Body of pancreas (tissue), 4 donors: Measurements from ENCODE around the gene CDKAL1. TPM values are rescaled to one million over a fixed set of nuclear protein-coding genes. Genes with fewer than 3 reads are reported as not detected.
"Not testable (repeated sequence)": the region's sequence is repeated elsewhere in the genome, so short reads cannot be mapped to it uniquely, and the experiment has no call there.

Experiments
- ATAC-seq: fragments of 150-250 bp; one replicate; pipeline ENCODE4 v1.9.1; 2016
- DNase-seq, 4 donors: peaks; one replicate each; pipeline ENCODE4 v3.0.0-alpha.2; 2019
- H3K27ac ChIP-seq, 4 donors: fragments of 200-600 bp; sonication (generic); 1 replicate in 3 of 4; 2 replicates in 1 of 4; pipeline versions ENCODE4 v1.5.1 to v1.6.1; 2016 to 2019; ENCODE audit warnings: mild to moderate bottlenecking in 1 of 4, mixed read lengths in 1 of 4, moderate library complexity in 1 of 4
- H3K27me3 ChIP-seq, 2 donors: fragments of 200-600 bp; sonication (generic); one replicate each; pipeline ENCODE4 v1.6.0; 2016; ENCODE audit warnings: mild to moderate bottlenecking in 1 of 2
- H3K36me3 ChIP-seq, 2 donors: fragments of 200-600 bp; sonication (generic); replicated peaks in 1 of 2; 2 replicates each; pipeline ENCODE4 v1.5.1; 2016; ENCODE audit warnings: low read depth in 2 of 2; ENCODE audit not compliant: insufficient read depth in 1 of 2
- H3K4me1 ChIP-seq: fragments of 200-600 bp; sonication (generic); one replicate; pipeline ENCODE4 v1.6.0; 2016
- H3K4me3 ChIP-seq, 2 donors: fragments of 200-600 bp; sonication (generic); 1 replicate in 1 of 2; 2 replicates in 1 of 2; pipeline ENCODE4 v1.5.1; 2016 to 2019
- H3K9me3 ChIP-seq, 3 donors: fragments of 200-600 bp; sonication (generic); 1 replicate in 2 of 3; 2 replicates in 1 of 3; pipeline ENCODE4 v1.5.1; 2016
- CTCF ChIP-seq, 7 experiments: fragments of 450-650 bp in 4 of 7; fragments of 200-600 bp in 3 of 7; sonication (generic) in 3 of 7; IDR thresholded peaks; one replicate each; pipeline ENCODE4 v1.5.1; 2016 to 2019; ENCODE audit warnings: antibody characterized with exemption in 7 of 7
- POLR2A ChIP-seq, 3 donors: fragments of 450-650 bp; IDR thresholded peaks; one replicate each; pipeline ENCODE4 v1.6.1; 2016; ENCODE audit warnings: antibody characterized with exemption in 3 of 3, mild to moderate bottlenecking in 2 of 3
- WGBS, 2 donors: methylation state at CpG; one replicate each; pipeline ENCODE4 v1.1.5; 2017; 5-methylcytosine and 5-hydroxymethylcytosine counted together
- intact Hi-C: fragments of 100-400 bp; cut with DNase I; formaldehyde crosslinking; loops from one replicate; pipeline ENCODE4 v1.15.1; 2023
- total RNA-seq, 2 donors: library from RNA; depleted of rRNA; stranded (reverse); fragments of >200 nt; gene quantifications; one replicate each; pipeline ENCODE4 v1.1.0, GENCODE V29; 2016

The CDKAL1 gene
- total RNA-seq, 2 donors from 2014 or later, result 16.3 to 18.1 TPM

GRCh38 chr6:20642441-20642840 is 108.2 kb downstream of the CDKAL1 start:
- H3K27me3 ChIP-seq, result no peaks in the 10 kb centered on the region
- H3K9me3 ChIP-seq, result no peaks in the 10 kb centered on the region
- TF ChIP-seq POLR2A (IDR thresholded peaks at IDR 0.05) (no peak), CTCF (IDR thresholded peaks at IDR 0.05) (no peak)
- no peak overlapping the region for H3K4me3 ChIP-seq
- H3K27ac ChIP-seq, result no peak overlapping the region
- intact Hi-C loops, result no loop called here
- WGBS, 2 donors, result 82 to 84% methylated on average over 4 of the region's 4 CpGs
- ATAC-seq, result no peak
- H3K4me1 ChIP-seq, result peaks cover 4% of the 10 kb centered on the region
- peak in 1 of 4 donors; percentile 13 for DNase-seq
- H3K36me3 ChIP-seq, result no peaks in the 10 kb centered on the region

- H3K27ac ChIP-seq, result no peak overlapping the region
- 88 to 96% methylated on average over 5 of the region's 5 CpGs for WGBS, 2 donors
- intact Hi-C loops, result no loop called here
- no peak for DNase-seq
- no peak overlapping the region for H3K4me3 ChIP-seq
- H3K36me3 ChIP-seq, result no peaks in the 10 kb centered on the region
- no peak for ATAC-seq
- H3K9me3 ChIP-seq, result no peaks in the 10 kb centered on the region
- H3K4me1 ChIP-seq, result peaks cover 4% of the 10 kb centered on the region
- no peaks in the 10 kb centered on the region for H3K27me3 ChIP-seq
- TF ChIP-seq POLR2A (IDR thresholded peaks at IDR 0.05), result no peak
- TF ChIP-seq CTCF (IDR thresholded peaks at IDR 0.05), result no peak
Measured at GRCh38 chr6:20644667-20645370, 110.6 kb downstream of the CDKAL1 start.

- intact Hi-C loops, DNase-seq, ATAC-seq, H3K4me1 ChIP-seq, H3K4me3 ChIP-seq, H3K9me3 ChIP-seq, H3K36me3 ChIP-seq, H3K27ac ChIP-seq, H3K27me3 ChIP-seq: not testable (repeated sequence)
- WGBS, 2 donors, result 79 to 93% methylated on average over 6 of the region's 6 CpGs
Measured at GRCh38 chr6:20645572-20645971, 111.3 kb downstream of the CDKAL1 start.

- no peak for ATAC-seq
- H3K27me3 ChIP-seq, result no peaks in the 10 kb centered on the region
- no peaks in the 10 kb centered on the region for H3K36me3 ChIP-seq
Measured at GRCh38 chr6:20647585-20647984, 113.3 kb downstream of the CDKAL1 start.

GRCh38 chr6:20649696-20650470 is 115.6 kb downstream of the CDKAL1 start:
- WGBS, 2 donors, result 81 to 96% methylated on average over 7 of the region's 7 CpGs

More at GRCh38 chr6:20647585-20647984, 113.3 kb downstream of the CDKAL1 start:
- Histone ChIP-seq H3K4me3 (no peak overlapping the region), H3K9me3 (no peaks in the 10 kb centered on the region), H3K4me1 (peaks cover 5% of the 10 kb centered on the region), H3K27ac (no peak overlapping the region)
- DNase-seq, result no peak
- 92 to 100% methylated on average over 1 of the region's 1 CpG for WGBS, 2 donors
- no peak for TF ChIP-seq CTCF (IDR thresholded peaks at IDR 0.05)
- intact Hi-C loops, result no loop called here

More at GRCh38 chr6:20649696-20650470, 115.6 kb downstream of the CDKAL1 start:
- H3K27me3 ChIP-seq, intact Hi-C loops, H3K9me3 ChIP-seq, DNase-seq, H3K36me3 ChIP-seq, H3K27ac ChIP-seq, ATAC-seq, H3K4me3 ChIP-seq, H3K4me1 ChIP-seq: not testable (repeated sequence)
